ENCODE measurements around the gene CGB7.
A peak's percentile ranks its signal among the peaks of the same experiment; 100 is the strongest.

CGB7 gene

GRCh38 chr19:49057636-49058234, at the start of gene CGB7:
Gene CGB7, minus strand, starts transcription at chr19:49057749. Its CDS starts 2,374 bp downstream, at chr19:49055375.
- peak; percentile 34 for DNase-seq

GRCh38 chr19:49106648-49107135, 49.1 kb upstream of the CGB7 start:
- DNase-seq: peak; percentile 70

DNA sequence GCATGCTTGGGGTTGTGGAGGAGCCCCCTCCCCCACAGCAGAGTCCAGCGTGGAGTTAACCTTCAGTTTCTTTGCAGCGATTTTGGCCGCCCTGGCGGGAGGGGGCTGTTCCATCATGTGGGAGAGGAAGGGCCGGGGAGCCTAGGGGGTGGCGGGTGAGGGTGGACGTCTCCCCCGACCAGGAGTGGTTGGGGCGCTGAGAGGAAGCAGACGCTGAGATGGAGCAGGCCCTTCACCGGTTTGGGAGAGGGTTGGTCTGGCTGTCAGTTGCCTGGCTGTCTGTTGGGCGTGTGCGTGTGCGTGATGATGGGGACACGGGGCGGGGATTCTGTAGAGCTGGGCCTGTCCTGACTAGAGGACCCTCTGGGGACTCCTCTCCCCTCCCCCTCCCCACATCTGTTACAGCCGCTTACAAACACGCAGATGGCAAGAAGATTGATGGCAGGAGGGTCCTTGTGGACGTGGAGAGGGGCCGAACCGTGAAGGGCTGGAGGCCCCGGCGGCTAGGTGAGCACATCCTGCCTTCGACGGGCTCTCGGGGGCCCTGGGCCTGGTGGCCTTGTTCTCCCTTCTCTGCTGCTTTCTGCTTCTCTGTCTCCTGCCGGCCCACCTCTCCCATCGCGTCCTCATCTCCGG, 46.8 kb upstream of the CGB7 start:
- no peak for DNase-seq

DNA sequence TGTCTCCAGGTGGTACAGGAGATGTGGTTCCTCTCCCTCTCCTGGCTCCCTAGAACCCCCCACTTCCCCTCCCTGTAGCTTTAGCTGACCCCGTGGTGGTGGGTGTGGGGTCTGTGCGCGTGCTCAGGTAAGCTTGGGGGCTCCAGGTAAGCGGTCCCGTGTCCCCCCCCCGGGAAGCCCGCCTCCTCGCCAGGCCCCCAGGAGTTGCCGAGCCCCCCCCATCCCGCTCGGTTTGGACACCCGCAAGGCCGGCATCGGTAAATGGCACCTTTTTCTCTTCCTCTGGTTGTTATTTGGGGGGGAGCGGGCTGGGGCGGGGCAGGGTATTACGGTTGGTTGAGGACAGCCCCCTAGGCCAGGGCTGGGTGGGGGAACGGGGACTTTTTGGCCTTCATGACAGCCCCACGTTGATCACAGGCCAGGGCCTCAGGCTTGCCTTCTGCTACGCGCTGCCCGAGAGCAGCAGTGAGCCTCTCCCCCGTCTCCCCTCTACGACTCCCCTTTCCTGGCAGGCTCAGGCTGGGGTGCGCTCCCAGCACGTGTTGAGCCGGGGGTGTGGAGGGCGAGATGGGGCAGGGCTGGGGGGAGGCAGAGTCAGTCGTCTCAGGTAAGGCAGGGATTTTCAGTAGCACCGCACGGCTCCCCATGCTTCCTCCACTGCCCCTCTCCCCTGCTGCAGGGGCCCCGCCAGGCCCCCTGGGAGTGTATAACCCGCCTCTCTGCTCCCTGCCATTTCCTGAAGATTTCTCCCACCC, 46.0 kb upstream of the CGB7 start:
- DNase-seq: no peak

DNA sequence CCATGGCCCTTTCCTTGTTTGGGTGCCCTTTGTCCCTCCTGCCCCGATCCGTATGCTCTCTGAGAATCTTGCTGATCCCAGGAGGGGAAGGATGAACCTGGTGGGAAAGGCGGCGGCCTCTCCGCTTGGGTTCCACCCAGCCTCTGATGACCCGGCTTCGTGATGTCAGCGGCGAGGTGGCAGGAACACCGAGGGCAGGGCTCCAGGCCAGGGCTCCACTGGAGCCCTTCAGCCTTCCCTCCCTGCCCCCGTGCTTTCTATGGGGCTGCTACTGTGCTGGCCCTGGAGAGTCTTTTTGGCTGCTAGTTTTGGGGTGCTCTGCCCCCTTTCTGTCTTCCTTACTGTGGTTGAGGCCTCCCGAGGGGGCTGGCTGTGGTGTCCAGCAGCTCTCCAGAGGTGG, 44.8 kb upstream of the CGB7 start:
- DNase-seq: no peak

- no peak for DNase-seq
Observed at GRCh38 chr19:49101160-49101559, 43.6 kb upstream of the CGB7 start.

- DNase-seq: no peak
Observed at GRCh38 chr19:49098795-49099194, 41.2 kb upstream of the CGB7 start.

DNA sequence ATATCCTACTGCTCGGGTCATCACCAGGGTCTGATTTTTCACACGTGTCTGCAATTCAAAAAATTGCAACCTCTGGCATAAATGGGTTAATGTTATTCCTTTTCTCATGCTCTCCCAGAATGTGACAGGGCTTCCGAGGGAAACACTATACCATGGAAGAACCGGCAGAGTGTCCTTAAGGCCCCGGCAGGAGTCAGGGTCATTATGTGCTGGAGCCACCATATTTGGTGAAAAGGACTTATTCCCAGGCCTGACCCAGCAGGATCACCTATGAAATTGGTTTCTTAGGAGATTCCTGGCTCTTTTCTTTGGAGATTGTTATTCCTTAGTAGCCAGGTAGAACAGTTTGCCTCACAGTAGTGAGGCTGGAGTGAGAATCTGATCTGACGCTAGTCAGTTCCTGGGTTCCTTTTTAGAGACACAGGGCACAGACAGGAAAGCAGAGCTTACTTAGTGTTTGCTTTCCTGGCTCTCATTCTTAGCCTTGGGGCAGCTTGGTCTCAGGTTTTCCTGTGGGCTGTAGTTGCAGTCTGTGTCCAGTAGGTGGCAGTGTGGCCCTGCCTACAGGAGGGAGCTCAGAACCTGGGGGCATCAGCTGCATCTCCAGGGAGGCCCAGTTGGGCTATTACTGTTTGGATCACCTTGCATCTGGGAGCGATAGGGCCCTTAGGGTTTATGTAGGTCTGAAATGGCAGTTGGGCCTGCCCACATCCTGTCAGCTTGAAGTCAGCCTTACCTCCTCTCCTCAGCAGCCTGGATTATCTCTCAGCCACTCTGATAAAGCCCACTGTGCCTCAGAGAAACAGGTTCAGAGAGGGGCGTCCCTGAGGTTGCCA, 40.1 kb upstream of the CGB7 start:
- DNase-seq: peak; percentile 84

GRCh38 chr19:49094505-49095482, 37.2 kb upstream of the CGB7 start:
- DNase-seq: no peak

GRCh38 chr19:49092686-49093085, 35.1 kb upstream of the CGB7 start:
- no peak for DNase-seq

DNA sequence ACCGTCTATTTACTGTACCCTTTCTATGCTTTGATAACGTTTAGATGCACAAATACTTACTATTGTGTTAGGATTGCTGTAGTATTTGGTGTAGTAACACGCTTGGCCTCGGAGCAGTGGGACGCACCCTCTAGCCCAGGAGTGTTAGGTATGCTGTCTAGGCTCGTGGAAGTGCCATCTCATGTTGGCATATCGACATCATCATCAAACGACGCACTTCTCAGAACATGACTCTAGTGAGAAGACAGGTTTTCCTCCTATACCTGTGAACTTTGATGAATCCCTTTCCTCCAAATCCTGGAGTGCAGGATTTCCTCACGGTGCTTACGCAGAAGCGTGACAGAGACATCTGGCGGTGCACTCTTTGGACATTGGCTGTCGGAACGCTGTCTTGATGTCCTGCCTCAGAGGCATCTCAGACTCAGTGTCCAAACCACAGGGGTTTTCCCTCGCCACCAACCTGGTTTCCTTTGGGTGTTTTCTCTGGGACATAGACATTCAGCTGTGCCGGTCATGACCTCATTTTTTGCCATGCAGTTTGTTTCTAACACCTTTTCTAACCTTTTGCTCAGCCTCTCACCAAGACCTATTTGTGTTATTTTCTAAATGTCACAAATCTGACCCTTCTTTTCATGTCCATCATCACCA, 34.0 kb upstream of the CGB7 start:
- DNase-seq: peak; percentile 38

DNA sequence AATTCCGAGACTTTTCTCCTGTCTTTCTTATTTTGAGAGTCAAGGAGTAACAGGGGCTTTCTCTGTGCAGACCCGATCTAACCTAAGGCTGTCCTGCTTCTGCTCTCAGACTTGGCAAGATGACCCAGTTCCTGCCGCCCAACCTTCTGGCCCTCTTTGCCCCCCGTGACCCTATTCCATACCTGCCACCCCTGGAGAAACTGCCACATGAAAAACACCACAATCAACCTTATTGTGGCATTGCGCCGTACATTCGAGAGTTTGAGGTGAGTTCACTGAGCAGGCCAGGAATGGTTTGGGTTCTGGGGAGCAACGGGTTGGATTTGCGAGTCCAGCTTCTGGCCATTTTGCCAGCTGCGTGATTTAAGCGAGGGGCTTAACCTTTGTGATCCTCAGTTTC, 28.7 kb upstream of the CGB7 start:
- no peak for DNase-seq

DNA sequence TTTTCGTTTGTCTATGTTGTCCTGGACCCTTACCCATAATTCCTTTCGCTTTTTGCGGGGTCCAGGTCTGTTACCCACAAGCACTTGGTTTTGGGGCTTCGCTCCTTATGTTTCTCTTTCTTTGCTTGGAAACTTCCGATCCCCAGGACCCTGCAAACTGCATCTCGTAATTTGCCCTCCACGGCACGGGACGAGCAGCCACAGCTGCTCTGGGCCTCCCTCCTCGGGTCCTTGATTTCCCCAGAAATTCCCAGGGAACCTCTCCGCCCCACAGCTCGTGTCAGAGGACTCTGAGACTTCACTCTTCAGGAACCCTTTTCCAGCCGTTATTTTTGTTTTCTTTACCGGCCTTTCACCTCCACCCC, 28.3 kb upstream of the CGB7 start:
- DNase-seq: no peak

DNA sequence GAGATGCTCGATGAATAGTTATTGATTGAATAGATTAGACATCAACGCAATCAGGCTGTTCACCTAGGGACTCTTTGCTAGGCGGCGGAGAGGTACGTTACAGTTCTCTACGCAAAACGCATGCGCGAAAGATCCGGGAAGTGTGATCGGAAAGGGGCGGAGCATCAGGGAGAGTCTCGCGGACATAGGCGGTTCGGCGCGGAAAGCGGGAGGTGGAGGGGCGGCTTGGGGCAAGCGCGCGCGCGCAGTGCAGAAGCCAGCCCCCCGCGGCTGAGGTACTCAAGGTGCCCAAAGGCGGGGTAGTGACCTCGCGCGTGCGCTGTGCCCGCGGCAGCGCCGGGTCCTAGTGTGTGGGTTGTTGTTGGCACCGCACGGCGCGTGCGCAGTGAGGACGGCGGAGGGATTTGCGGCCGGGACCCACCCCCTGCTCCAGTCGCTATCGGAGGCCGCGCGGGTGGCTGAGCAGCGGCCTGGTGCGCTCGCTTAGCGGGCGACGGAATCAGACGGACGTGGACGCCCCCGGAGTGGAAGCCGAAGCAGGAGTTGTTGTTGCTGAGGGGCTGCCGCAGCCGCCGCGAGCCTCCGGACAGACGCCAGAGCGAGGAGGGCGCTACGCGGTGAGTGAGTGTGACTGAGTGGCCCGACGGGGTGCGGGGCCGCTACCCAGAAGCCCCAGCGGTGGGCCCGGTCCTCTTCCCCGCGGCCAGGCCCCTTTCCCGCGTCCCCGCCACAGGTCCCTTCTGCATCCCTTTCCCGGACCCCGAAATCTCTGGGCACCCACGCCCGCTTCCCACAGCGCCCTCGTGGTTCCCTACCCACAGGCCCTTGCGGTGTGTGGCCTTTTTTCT, 27.7 kb upstream of the CGB7 start, which contains the start of gene SNRNP70:
Gene SNRNP70, plus strand, starts transcription at position 432 of the 848 bp plus-strand sequence. CDS start 964 bp downstream, outside the sequence.
- peak; percentile 100 for DNase-seq

- no peak for DNase-seq
Observed at GRCh38 chr19:49084206-49085019, 26.9 kb upstream of the CGB7 start.

GRCh38 chr19:49081273-49081672, 23.7 kb upstream of the CGB7 start:
- no peak for DNase-seq

DNA sequence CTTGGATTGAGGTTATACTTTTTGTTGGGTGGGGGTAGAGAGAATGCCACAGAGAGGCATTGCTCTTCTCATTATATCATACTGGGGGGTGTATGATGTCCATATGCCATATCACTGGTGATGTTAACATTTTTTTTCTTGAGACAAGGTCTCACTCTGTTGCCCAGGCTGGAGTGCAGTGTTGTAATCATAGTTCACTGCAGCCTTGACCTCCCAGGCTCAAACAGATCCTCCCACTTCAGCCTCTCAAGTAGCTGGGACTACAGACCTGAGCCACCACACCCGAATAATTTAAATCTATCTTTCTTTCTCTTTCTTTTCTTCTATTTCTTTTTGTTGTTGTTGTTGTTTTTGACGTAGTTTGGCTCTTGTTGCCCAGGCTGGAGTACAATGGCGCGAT, 22.8 kb upstream of the CGB7 start:
- no peak for DNase-seq

DNA sequence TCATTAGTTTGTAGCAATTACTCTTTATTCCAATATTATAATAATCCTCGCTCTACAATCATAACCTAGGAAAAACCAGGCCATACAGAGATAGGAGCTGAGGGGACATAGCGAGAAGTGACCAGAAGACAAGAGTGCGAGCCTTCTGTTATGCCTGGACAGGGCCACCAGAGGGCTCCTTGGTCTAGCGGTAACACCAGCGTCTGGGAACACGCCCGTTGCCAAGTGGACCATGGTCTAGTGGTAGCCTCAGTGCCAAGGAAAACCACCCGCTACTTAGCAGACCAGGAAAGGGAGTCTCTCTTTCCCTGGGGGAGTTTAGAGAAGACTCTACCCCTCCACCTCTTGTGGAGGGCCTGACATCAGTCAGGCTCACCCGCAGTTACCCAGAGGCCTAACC, 17.3 kb upstream of the CGB7 start:
- DNase-seq: peak; percentile 30
